SK-N-SH treated with all-trans-retinoic acid at 6 μM for 48 hours (cell line): ENCODE measurements around the gene CTCFL.
"Not testable (repeated sequence)": the region's sequence is repeated elsewhere in the genome, so short reads cannot be mapped to it uniquely, and the experiment has no call there.

ENCODE experiments used
- ATAC-seq: fragments of 200-7000 bp; cut with Tn5 transposase; 3 replicates; pipeline ENCODE4 v1.9.1; 2020; ENCODE audit warnings: mild to moderate bottlenecking, moderate library complexity
- ARNTL ChIP-seq: fragments of 450-650 bp; formaldehyde crosslinking; IDR thresholded peaks from 2 replicates; pipeline ENCODE4 v1.5.0; 2020; ENCODE audit warnings: low read depth, mild to moderate bottlenecking, moderate library complexity, borderline replicate concordance
- BACH2 ChIP-seq: fragments of 250-450 bp; sonication (Bioruptor Pico); IDR thresholded peaks from 2 replicates; pipeline ENCODE4 v1.9.0; 2021; ENCODE audit warnings: mild to moderate bottlenecking, borderline replicate concordance
- CSDC2 ChIP-seq: fragments of 250-450 bp; sonication (Bioruptor Pico); IDR thresholded peaks from 2 replicates; pipeline ENCODE4 v1.5.0; 2020; ENCODE audit warnings: mild to moderate bottlenecking, moderate library complexity
- ISL1 ChIP-seq: fragments of 250-450 bp; sonication (Bioruptor Pico); IDR thresholded peaks from 2 replicates; pipeline ENCODE4 v2.1.2; 2022; ENCODE audit warnings: mild to moderate bottlenecking, moderate library complexity
- PPARA ChIP-seq: fragments of 250-450 bp; sonication (Bioruptor Pico); IDR thresholded peaks from 2 replicates; pipeline ENCODE4 v1.5.0; 2020; ENCODE audit warnings: mild to moderate bottlenecking, borderline replicate concordance
- RARB ChIP-seq: fragments of 250-450 bp; sonication (Bioruptor Pico); IDR thresholded peaks from 2 replicates; pipeline ENCODE4 v1.8.0; 2021; ENCODE audit warnings: mild to moderate bottlenecking, moderate library complexity
- SNAI2 ChIP-seq: fragments of 250-450 bp; sonication (Bioruptor Pico); IDR thresholded peaks from 2 replicates; pipeline ENCODE4 v1.5.0; 2020; ENCODE audit warnings: mild to moderate bottlenecking, moderate library complexity
- ZC3H10 ChIP-seq: fragments of 250-450 bp; sonication (Bioruptor Pico); IDR thresholded peaks from 2 replicates; pipeline ENCODE4 v1.5.1; 2021; ENCODE audit warnings: mild to moderate bottlenecking, moderate library complexity
- ZFP3 ChIP-seq: fragments of 250-450 bp; sonication (Bioruptor Pico); IDR thresholded peaks from 2 replicates; pipeline ENCODE4 v1.5.0; 2020; ENCODE audit warnings: mild to moderate bottlenecking, moderate library complexity
- ZFP30 ChIP-seq: fragments of 450-650 bp; formaldehyde crosslinking; IDR thresholded peaks from 2 replicates; pipeline ENCODE4 v1.5.0; 2022; ENCODE audit warnings: mild to moderate bottlenecking, moderate library complexity
- ZNF565 ChIP-seq: fragments of 450-650 bp; formaldehyde crosslinking; conservative IDR thresholded peaks from 2 replicates; pipeline ENCODE4 v1.5.0; 2020; ENCODE audit warnings: low read depth, mild to moderate bottlenecking, moderate library complexity
- ZNF70 ChIP-seq: fragments of 450-650 bp; formaldehyde crosslinking; IDR thresholded peaks from 2 replicates; pipeline ENCODE4 v1.5.0; 2020; ENCODE audit warnings: mild to moderate bottlenecking, moderate library complexity
- ZNF8 ChIP-seq: fragments of 450-650 bp; formaldehyde crosslinking; IDR thresholded peaks from 2 replicates; pipeline ENCODE4 v1.5.0; 2020; ENCODE audit warnings: mild to moderate bottlenecking, moderate library complexity
- TF ChIP-seq, protein P1 (sequence below): fragments of 250-450 bp; sonication (Bioruptor Pico); IDR thresholded peaks from 2 replicates; pipeline ENCODE4 v1.5.1; 2020; ENCODE audit warnings: low read depth, mild to moderate bottlenecking, moderate library complexity
- TF ChIP-seq, protein P2 (sequence below): fragments of 250-450 bp; sonication (Bioruptor Pico); IDR thresholded peaks from 2 replicates; pipeline ENCODE4 v1.5.1; 2021; ENCODE audit warnings: mild to moderate bottlenecking, moderate library complexity
- TF ChIP-seq, protein P3 (sequence below): fragments of 250-450 bp; sonication (Bioruptor Pico); IDR thresholded peaks from 2 replicates; pipeline ENCODE4 v1.5.0; 2020; ENCODE audit warnings: mild to moderate bottlenecking, moderate library complexity
- TF ChIP-seq, protein P4 (sequence below): fragments of 250-450 bp; sonication (Bioruptor Pico); IDR thresholded peaks from 2 replicates; pipeline ENCODE4 v1.8.0; 2021; ENCODE audit warnings: low read depth, mild to moderate bottlenecking, moderate library complexity, borderline replicate concordance

Gene CTCFL

DNA sequence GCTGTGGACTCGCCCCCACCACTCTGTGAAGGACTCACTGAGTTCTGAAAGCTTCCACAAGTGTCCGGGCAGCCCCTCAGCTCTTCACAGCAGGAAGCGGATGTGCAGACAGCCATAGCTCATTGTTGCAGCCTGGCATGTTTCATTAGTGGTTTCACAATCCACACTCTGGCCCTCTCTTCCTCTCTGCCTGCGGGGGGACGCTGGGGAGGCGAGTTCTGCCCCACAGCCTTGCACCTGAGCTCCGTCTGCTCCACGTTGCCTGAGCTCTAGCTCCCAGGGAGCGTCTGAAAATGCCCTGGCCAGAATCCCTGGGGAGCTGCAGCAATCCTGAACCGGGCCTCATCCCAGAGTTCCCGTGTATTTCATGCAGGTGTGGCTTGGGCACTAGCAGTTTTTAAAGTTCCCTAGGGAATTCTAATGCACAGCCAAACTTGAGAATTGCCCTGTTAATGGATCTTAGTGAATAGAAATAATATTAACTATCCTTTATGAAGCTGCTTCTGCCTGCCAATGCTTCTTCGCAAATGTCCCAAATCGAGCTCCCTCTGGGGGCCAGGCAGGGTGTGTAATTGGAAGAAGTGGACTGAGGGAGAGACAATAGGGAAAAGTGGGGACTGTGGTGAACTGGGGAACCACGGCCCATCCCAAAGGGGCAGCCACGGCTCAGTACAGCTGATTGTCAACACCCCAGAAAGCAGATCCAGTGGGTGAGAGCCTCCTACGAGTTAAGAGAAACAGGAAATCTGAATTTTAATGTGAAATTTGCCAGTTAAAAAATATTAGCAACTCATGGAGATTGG is 51.5 kb downstream of the CTCFL start:
- TF ChIP-seq ARNTL (CRISPR knock-in tag) (no peak), SNAI2 (CRISPR knock-in tag) (no peak), RARB (CRISPR knock-in tag) (no peak)
- ATAC-seq: no peak

DNA sequence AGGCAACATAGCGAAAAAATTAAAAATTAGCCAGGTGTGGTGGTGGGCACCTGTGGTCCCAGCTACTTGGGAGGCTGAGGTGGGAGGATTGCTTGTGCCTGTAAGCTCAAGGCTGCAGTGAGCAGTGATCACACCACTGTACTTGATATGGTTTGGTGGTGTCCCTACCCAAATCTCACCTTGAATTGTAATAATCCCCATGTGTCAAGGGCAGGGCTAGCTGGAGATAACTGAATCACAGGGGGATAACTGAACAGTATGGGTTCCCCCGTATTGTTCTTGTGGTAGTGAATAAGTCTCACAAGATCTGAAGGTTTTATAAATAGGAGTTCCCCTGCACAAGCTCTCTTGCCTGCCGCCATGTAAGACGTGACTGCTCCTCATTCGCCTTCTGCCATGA is 52.5 kb downstream of the CTCFL start:
- ATAC-seq: not testable (repeated sequence)

DNA sequence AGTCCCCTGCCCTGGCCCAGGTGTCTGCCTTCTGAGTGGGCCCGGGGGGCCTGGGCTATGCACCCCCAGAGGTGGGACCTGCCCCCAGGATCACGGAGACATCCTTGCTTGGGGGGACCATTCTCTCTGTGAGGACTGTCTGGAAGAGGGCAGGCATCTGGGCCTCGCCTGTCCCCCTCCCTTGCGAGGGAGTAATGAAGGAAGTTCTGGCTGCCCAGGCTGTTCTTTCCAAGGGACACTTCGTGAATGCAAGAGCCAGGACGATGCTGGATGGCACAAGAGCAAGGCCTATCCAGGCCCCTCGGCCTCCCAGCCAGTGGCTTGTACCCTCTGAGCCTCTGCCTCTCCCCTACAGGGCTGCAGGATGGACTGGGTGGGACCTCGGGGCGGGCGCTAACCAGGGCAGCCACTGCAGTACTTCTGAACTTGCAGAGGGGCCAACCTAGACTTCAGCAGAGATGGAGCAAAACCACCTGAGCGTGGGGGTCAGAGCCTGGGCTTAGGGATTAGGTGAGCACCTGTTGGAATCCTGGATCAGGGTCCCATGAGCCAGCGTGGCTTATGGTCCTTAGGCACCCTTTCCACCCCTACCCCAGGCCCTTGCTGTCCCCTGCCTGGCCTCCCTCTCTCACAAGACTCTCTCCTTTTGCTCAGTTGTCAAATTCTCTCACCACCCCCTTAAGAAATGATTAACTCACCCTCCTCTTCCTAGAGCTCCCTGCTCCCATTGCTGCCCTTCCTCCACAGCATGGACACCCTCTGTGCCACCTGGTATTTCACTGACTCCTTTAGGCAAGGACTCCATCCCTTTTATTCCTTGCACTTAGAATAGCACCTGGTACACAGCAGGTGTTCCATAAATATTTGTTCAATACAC is 53.2 kb downstream of the CTCFL start:
- no peak for ATAC-seq
- TF ChIP-seq ZFP30 (CRISPR knock-in tag): no peak
- no peak for TF ChIP-seq ZC3H10 (CRISPR knock-in tag)
- TF ChIP-seq ZNF565 (CRISPR knock-in tag): no peak
- TF ChIP-seq ZNF70: no peak
- TF ChIP-seq ZNF8 (CRISPR knock-in tag): no peak
- TF ChIP-seq, protein P1, sequence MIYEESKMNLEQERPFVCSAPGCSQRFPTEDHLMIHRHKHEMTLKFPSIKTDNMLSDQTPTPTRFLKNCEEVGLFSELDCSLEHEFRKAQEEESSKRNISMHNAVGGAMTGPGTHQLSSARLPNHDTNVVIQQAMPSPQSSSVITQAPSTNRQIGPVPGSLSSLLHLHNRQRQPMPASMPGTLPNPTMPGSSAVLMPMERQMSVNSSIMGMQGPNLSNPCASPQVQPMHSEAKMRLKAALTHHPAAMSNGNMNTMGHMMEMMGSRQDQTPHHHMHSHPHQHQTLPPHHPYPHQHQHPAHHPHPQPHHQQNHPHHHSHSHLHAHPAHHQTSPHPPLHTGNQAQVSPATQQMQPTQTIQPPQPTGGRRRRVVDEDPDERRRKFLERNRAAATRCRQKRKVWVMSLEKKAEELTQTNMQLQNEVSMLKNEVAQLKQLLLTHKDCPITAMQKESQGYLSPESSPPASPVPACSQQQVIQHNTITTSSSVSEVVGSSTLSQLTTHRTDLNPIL (CRISPR knock-in tag): no peak
- TF ChIP-seq, protein P2, sequence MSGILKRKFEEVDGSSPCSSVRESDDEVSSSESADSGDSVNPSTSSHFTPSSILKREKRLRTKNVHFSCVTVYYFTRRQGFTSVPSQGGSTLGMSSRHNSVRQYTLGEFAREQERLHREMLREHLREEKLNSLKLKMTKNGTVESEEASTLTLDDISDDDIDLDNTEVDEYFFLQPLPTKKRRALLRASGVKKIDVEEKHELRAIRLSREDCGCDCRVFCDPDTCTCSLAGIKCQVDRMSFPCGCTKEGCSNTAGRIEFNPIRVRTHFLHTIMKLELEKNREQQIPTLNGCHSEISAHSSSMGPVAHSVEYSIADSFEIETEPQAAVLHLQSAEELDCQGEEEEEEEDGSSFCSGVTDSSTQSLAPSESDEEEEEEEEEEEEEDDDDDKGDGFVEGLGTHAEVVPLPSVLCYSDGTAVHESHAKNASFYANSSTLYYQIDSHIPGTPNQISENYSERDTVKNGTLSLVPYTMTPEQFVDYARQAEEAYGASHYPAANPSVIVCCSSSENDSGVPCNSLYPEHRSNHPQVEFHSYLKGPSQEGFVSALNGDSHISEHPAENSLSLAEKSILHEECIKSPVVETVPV (CRISPR knock-in tag): no peak
- no peak for TF ChIP-seq BACH2
- TF ChIP-seq CSDC2 (CRISPR knock-in tag): no peak
- TF ChIP-seq ZFP3 (CRISPR knock-in tag): no peak
- no peak for TF ChIP-seq RARB (CRISPR knock-in tag)
- TF ChIP-seq ISL1 (CRISPR knock-in tag): no peak
- TF ChIP-seq, protein P3, sequence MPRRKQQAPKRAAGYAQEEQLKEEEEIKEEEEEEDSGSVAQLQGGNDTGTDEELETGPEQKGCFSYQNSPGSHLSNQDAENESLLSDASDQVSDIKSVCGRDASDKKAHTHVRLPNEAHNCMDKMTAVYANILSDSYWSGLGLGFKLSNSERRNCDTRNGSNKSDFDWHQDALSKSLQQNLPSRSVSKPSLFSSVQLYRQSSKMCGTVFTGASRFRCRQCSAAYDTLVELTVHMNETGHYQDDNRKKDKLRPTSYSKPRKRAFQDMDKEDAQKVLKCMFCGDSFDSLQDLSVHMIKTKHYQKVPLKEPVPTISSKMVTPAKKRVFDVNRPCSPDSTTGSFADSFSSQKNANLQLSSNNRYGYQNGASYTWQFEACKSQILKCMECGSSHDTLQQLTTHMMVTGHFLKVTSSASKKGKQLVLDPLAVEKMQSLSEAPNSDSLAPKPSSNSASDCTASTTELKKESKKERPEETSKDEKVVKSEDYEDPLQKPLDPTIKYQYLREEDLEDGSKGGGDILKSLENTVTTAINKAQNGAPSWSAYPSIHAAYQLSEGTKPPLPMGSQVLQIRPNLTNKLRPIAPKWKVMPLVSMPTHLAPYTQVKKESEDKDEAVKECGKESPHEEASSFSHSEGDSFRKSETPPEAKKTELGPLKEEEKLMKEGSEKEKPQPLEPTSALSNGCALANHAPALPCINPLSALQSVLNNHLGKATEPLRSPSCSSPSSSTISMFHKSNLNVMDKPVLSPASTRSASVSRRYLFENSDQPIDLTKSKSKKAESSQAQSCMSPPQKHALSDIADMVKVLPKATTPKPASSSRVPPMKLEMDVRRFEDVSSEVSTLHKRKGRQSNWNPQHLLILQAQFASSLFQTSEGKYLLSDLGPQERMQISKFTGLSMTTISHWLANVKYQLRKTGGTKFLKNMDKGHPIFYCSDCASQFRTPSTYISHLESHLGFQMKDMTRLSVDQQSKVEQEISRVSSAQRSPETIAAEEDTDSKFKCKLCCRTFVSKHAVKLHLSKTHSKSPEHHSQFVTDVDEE (CRISPR knock-in tag): no peak

DNA sequence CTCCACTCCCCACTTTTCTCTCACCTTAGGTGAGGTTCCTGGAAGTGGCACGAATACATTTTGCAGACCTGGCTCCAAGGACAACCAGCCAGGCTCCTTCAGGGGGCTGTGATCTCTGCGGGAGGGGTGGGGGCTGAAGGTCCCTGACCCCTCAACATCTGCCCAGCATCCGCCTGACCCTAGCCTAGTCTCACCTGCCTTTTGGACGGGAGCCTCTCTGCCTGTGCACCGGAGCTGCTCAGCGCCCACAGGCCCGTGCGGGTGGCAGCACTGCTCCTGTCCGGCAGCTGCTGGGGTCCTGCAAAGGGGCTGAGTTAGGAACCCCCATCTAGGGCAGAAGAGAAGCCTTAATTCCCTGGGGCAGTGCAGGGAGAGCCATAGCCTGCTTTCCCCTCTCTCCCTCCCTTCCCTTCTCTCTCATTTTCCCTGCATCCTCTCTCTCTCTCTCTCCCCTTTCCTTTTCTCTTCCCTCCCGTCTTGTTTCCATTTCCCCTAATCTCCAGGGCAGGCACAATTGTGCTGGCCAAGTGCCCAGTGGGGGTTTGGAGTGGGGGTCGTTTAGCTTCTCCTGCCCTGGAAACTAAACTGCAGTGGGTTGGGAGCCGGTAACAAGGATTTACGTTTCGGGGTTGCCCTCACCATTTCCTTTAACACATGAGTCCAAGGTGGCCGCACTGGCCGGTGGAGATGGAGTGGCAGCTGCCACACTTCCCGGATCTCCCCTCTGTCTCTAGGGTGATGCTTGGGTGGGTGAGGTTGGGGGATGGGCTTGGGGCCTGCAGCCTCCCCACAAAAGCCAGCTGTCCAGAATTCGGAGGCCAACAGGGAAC is 54.1 kb downstream of the CTCFL start:
- TF ChIP-seq PPARA (CRISPR knock-in tag) (no peak), ZFP3 (CRISPR knock-in tag) (no peak), ZFP30 (CRISPR knock-in tag) (no peak), BACH2 (no peak), RARB (CRISPR knock-in tag) (no peak), ZNF565 (CRISPR knock-in tag) (no peak), ISL1 (CRISPR knock-in tag) (no peak)
- TF ChIP-seq, protein P1 (CRISPR knock-in tag): no peak
- TF ChIP-seq, protein P4, sequence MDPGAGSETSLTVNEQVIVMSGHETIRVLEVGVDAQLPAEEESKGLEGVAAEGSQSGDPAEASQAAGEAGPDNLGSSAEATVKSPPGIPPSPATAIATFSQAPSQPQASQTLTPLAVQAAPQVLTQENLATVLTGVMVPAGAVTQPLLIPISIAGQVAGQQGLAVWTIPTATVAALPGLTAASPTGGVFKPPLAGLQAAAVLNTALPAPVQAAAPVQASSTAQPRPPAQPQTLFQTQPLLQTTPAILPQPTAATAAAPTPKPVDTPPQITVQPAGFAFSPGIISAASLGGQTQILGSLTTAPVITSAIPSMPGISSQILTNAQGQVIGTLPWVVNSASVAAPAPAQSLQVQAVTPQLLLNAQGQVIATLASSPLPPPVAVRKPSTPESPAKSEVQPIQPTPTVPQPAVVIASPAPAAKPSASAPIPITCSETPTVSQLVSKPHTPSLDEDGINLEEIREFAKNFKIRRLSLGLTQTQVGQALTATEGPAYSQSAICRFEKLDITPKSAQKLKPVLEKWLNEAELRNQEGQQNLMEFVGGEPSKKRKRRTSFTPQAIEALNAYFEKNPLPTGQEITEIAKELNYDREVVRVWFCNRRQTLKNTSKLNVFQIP: no peak
- ATAC-seq: no peak
